Measurements from ENCODE around the gene GPN3.
"Not testable (repeated sequence)": the region's sequence is repeated elsewhere in the genome, so short reads cannot be mapped to it uniquely, and the experiment has no call there.

The GPN3 gene

GRCh38 chr12:110468214-110469048 lies at the start of gene GPN3, which contains the start of gene FAM216A:
Gene GPN3, minus strand, starts transcription at chr12:110468257. Its CDS starts 54 bp downstream, at chr12:110468203.
Gene FAM216A, plus strand, starts transcription at chr12:110468845. Its CDS starts 31 bp downstream, at chr12:110468876.
- DNase-seq (ENCODE audit: low spot score) = peak; percentile 98

GRCh38 chr12:110516995-110517394 lies 48.9 kb upstream of the GPN3 start:
- no peak for DNase-seq (ENCODE audit: low spot score)

GRCh38 chr12:110514363-110514762 lies 46.3 kb upstream of the GPN3 start:
- DNase-seq (ENCODE audit: low spot score) = no peak

GRCh38 chr12:110513842-110514241 lies 45.8 kb upstream of the GPN3 start:
- no peak for DNase-seq (ENCODE audit: low spot score)

- no peak for DNase-seq (ENCODE audit: low spot score)
Measured at GRCh38 chr12:110508071-110508586, 40.1 kb upstream of the GPN3 start.

- DNase-seq (ENCODE audit: low spot score) = no peak
Measured at GRCh38 chr12:110505332-110505731, 37.3 kb upstream of the GPN3 start.

GRCh38 chr12:110503432-110503831 lies 35.4 kb upstream of the GPN3 start:
- no peak for DNase-seq (ENCODE audit: low spot score)

GRCh38 chr12:110501752-110502738 lies 34.0 kb upstream of the GPN3 start, which contains the start of the genes RAD9B and VPS29:
Gene RAD9B, plus strand, starts transcription at chr12:110502331. Its CDS starts 7 bp downstream, at chr12:110502338.
Gene VPS29, minus strand, starts transcription at chr12:110502111. Its CDS starts 60 bp downstream, at chr12:110502051.
- DNase-seq (ENCODE audit: low spot score) = peak; percentile 99

- peak; percentile 46 for DNase-seq (ENCODE audit: low spot score)
Measured at GRCh38 chr12:110501399-110501751, 33.3 kb upstream of the GPN3 start.

GRCh38 chr12:110498984-110499706 lies 31.1 kb upstream of the GPN3 start:
- no peak for DNase-seq (ENCODE audit: low spot score)

- DNase-seq (ENCODE audit: low spot score) = no peak
Measured at GRCh38 chr12:110475426-110475825, 7.4 kb upstream of the GPN3 start.

GRCh38 chr12:110467847-110468213 lies 227 bp downstream of the GPN3 start:
- no peak for DNase-seq (ENCODE audit: low spot score)

GRCh38 chr12:110466791-110467190 lies 1.3 kb downstream of the GPN3 start:
- DNase-seq (ENCODE audit: low spot score) = no peak

- DNase-seq (ENCODE audit: low spot score) = not testable (repeated sequence)
Measured at GRCh38 chr12:110465765-110466164, 2.3 kb downstream of the GPN3 start.

- DNase-seq (ENCODE audit: low spot score) = no peak
Measured at GRCh38 chr12:110465024-110465423, 3.0 kb downstream of the GPN3 start.

GRCh38 chr12:110461189-110461588 lies 6.9 kb downstream of the GPN3 start:
- DNase-seq (ENCODE audit: low spot score) = not testable (repeated sequence)

GRCh38 chr12:110458756-110459155 lies 9.3 kb downstream of the GPN3 start:
- no peak for DNase-seq (ENCODE audit: low spot score)

GRCh38 chr12:110453569-110454296 lies 14.3 kb downstream of the GPN3 start:
- no peak for DNase-seq (ENCODE audit: low spot score)

GRCh38 chr12:110451263-110451662 lies 16.8 kb downstream of the GPN3 start:
- no peak for DNase-seq (ENCODE audit: low spot score)

GRCh38 chr12:110449799-110450497 lies 18.1 kb downstream of the GPN3 start, which contains the start of gene ARPC3:
Gene ARPC3, minus strand, starts transcription at chr12:110450337. Its CDS starts 77 bp downstream, at chr12:110450260.
- peak; percentile 96 for DNase-seq (ENCODE audit: low spot score)

Data from activated CD4-positive, alpha-beta T cell treated with anti-CD3 and anti-CD28 coated beads, Interleukin-2, Interleukin-4, amounts not matched to agents 100 ng/mL and 50 ng/mL, durations not matched to agents 16 hours and 8 hours (primary cell).